ENCODE measurements around the gene ST3GAL4.
"Not testable (repeated sequence)": the region's sequence is repeated elsewhere in the genome, so short reads cannot be mapped to it uniquely, and the experiment has no call there.

The ST3GAL4 gene

DNA sequence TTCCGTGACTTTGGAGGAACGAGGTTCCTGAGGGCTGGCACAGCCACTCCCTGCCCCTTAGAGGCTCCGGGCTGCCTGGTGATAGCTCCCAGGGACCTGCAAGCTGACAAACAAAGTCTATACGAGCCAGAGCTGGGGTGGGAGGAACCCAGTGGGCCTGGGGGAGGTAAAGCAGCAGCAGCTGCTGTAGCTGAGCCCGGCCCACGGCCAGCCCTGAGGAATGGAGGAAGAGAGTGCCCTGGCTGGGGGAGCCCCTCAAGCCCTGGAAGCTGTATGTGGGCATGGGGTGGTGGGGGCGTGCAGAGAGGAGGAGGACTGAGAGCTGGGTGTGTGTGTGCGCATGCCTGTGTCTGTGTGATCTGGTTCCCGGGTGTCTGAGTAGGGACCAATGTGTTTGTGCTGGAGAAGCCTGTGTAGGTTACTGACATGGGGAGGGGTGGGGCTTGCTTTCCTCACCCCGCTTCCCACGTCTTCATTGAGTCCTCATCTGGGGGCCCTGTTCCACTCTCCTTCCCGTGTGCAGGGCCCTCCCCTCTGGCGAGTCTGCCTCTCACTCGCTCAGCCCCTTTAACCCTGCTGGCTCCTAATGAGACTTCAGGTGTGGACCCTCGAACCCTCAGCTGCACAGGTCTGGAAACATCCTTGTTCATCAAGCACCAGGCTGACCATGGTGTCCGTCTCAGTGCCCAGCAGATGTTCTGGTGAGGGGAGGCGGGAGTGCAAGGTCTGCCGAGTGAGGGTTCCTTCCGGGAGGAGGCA, 10.8 kb downstream of the ST3GAL4 start:
- DNase-seq = peak; percentile 11

- not testable (repeated sequence) for DNase-seq
These were observed 11.6 kb downstream of the ST3GAL4 start for GRCh38 chr11:126366823-126367654.

DNA sequence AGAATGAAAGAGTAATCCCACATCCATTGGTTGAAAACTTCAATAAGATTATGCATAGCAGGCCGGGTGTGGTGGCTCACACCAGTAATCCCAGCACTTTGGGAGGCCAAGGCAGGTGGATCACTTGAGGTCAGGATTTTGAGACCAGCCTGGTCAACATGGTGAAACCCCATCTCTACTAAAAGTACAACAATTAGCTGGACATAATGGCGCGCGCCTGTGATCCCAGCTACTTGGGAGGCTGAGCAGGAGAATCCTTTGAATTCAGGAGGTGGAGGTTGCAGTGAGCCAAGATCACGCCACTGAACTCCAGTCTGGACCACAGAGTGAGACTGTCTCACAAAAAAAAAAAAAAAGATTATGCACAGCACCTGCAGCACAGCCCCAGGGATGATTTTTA, 12.3 kb downstream of the ST3GAL4 start:
- not testable (repeated sequence) for DNase-seq

- peak; percentile 86 for DNase-seq
These were observed 13.0 kb downstream of the ST3GAL4 start for GRCh38 chr11:126368336-126369119.

GRCh38 chr11:126370016-126370415, 14.5 kb downstream of the ST3GAL4 start:
- DNase-seq = no peak

GRCh38 chr11:126371595-126371994, 16.1 kb downstream of the ST3GAL4 start:
- no peak for DNase-seq

DNA sequence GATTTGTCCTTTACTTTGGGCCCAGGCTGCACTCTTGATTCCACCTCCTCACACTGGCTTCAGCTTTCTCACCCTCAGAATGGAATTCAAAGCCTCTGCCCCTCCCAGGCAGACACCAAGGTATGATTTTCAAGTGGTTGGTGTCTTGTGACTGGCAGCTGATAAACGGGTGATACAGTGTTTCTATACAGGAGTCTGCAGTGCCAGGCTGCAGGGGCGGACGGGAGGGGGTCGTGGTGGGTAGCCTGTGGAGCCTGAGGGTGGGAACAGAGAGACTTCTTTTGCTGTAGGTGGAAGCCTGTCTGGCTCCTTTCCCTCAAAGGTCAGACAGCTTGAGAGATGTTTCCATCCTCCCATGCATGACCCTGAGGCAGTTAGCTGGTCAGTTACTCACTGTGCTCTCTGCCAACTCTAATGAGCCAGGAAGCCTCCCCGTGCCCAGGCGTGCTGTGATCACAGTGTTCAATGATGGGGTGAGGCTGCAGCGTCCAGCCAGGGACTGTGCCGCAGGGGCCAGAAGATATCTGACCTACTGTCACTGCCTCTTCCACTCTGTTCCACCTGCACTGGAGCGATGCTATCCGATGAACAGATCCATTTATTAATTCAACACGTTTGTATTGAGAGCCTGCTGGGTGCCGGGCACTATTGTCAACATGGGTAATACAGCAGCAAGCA, 18.0 kb downstream of the ST3GAL4 start:
- not testable (repeated sequence) for DNase-seq

DNA sequence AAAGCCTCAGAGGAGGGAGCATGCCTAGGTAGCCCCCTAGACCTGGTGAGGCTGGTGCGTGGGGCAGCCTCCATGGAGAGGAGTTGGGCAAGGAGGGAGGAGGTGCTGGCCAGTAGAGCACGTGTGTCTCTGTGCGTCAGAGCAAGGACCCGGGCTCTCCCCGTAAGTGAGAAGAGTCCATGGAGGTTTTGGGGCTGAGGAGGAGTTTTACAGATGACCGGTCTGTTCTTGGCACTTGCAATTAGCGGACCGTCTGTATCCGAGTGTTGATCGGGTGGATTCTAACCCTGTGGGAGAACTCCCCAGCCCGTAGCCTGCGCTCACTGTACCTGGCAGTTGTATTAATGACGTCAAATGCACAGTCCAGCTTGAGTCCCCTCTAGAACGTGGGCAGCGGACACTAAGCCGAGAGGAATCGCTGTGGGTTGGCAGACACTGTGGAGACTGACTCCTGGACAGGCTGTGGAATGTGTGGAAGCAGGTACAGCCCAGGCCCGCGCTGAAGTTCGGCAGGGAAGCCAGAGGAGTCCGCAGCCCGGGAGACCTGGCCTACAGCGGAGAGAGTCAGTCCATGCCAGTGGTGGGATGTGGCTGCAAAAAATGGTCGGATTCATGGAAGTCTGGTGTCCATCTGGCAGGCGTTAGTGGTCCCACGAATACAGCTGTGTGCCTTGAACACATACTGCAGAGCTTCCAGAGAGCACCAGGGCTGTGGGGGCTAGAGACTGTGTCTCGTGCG, 19.2 kb downstream of the ST3GAL4 start:
- DNase-seq = not testable (repeated sequence)

DNA sequence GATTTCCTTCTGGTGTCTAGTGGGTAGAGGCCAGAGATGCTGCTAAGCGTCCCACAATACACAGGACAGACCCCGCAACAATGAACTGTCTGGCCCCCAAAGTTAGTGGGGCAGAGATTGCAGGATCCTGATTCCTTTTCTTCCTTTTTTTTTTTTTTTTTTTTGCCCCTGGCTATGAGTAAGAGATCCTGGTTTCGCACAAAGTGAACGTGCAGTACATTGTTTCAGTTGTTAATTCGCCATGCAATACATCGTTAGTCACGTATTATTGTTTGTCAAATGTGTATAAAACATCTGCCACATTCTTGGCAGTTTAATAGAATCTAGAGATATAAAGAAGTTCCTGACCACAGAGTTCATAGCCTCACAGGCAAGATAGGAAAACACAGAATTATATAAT, 20.2 kb downstream of the ST3GAL4 start:
- no peak for DNase-seq

DNA sequence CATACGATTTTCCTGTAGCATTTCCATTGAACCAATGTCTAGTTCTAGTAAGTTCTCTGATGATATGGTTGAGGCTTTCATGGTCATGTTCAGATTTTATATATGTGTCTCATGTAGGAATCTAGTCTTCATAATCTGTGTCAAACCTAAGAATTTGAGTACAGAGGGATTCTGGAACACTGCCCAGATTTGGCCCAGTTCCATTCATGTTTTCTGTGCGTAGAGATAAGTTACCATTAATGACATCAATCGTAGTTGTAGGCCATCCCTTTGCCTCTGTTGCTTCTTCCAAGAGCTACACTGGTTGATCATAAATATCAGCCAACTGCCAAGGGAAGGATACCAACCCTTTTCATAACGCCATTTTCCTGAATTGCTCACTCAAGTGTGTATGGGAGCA, 23.3 kb downstream of the ST3GAL4 start:
- DNase-seq = peak; percentile 16

DNA sequence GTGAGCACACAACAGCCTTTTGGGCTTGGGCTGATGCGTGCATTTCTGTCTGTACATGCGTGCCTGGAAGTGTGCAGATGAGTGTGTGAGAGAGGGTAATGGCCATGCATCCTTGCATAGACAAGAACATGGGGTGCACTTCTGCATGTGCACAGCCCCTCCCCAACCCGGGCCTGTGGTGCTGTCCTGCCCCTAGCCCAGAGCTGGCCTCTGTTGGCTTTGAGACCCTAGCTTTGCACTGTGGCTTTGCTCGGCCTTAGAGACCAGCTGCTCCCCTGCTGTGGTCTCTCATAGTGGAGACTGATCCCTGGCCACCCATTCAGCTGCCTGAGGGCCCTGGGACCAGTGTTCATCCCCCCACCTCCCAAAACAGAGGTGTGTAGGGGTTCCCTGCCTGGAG, 25.4 kb downstream of the ST3GAL4 start:
- DNase-seq = no peak

- not testable (repeated sequence) for DNase-seq
These were observed 26.5 kb downstream of the ST3GAL4 start for GRCh38 chr11:126381960-126382359.

DNA sequence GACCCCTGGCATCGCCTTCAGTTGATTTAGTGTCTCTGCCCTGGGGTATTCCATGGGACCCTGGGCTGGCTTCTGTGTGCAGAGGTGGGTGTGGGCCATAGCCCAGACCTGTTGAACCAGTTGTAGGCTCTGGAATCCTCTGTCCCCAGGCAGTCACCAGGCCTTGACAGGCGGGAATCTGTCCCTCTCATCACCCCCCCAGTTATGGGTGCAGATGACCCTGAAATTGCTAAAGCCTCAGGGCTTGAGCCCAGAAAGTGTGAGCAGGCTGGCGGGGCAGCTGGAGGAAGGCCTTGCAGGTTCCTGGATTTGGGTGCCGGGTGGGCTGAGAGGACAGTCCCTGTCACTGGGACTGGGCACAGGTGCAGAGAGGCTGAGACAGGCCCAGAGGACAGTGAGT, 27.2 kb downstream of the ST3GAL4 start:
- not testable (repeated sequence) for DNase-seq

DNA sequence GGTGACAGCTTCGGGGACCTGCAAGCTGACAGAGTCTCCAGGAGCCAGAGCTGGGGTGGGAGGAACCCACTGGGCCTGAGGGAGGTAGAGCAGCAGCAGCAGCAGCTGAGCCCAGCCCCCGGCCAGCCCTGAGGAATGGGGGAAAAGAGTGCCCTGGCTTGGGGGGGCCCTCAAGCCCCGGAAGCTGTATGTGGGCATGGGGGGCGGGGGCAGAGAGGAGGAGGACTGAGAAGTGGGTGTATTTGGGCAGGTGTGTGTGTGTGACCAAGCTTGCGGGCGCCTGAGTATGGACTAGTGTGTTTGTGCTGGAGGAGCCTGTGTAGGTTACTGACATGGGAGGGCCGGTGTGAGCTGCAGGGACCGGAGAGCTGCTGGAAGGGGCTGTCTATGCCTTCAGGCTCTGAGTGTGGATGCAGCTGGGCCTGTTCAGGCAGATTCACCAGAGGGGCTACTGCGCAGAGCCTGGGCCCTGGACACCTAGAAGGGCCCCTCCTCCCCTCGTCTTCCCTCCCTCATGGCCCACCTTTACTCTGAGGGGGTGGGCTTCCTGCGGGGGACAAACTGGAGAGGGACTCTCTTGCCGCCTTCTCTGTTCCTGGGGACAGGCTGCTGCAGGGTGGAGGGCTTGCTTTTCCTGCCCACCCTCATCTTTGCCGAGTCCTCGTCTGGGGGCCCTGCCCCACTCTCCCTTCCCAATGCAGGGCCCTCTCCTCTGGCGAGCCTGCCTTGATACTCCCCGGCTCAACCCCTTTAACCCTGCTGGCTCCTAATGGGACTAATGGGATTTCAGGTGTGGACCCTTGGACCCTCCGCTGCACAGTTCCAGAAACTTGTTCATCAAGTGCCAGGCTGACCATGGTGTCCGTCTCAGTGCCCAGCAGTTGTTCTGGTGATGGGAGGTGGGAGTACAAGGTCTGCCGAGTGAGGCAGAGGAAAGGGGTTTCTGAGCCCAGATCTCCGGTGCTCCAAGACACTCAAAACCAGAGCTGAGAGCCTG, 28.2 kb downstream of the ST3GAL4 start:
- DNase-seq = no peak

DNA sequence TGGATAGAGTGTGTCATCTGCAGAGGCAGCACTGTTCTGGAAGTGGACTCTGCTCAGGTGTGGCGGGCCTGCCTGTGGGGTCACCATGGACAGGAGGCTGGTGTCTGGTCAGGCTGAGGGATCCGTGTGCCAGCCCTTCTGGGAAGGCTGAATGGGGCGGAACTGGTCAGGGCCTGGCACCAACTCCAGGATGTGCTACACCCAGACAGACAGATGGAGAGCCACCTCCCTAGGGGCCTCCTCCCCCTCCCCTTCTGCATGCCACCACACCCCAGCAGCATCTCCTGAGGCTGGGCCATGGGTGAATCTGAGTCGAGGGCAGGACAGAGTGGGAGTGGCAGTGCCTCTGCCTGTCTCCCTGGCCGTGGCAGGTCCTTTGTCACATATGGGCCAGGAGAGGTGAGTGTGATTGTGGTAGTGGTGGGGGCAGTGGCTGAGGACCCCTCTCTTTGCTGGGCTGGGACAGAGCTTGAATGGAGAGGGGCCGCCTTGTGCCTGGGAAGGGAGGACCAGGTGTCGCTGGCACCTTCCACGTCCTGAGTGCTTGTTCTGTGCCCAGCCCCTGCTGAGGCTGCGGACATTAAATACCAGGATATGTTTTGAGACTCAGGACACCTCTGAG, 29.1 kb downstream of the ST3GAL4 start:
- no peak for DNase-seq

DNA sequence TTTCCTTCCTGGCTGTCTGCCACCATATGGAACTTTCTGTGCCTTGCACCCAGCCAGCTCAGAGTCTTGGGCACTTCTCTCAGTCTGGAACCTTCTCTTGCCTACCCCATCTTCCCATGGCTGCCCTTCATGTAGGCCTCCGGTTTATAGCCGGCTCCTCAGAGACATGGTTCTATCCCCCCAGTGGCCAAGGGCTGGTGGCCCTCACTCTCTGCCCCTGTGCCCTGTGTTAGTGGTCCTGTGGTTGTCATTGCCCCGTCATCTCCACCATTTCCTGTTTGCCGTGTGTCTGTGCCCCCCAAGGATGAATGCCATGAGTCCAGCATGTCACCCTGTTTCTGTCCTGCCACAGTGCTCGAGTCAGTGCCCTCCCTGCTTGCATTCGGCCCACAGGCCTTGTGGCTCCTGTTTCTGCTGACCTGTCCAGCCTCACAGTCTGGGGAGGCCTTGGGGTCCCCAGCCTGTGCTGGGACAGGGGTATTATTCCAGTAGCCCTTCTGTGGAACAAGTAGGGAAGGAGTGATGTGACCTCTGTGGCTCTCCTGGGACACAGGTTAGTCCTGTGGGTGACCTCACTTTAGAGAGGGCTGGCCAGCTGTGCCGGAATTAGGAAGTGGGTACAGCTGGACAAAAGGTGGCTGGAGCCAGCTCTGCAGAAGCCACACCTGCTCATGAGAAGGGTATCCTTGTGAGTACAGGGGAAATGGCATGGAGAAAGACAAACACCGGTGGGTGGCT, 30.7 kb downstream of the ST3GAL4 start:
- DNase-seq = no peak

GRCh38 chr11:126386729-126387071, 31.2 kb downstream of the ST3GAL4 start:
- peak; percentile 77 for DNase-seq

GRCh38 chr11:126387857-126388256, 32.4 kb downstream of the ST3GAL4 start:
- DNase-seq = no peak

DNA sequence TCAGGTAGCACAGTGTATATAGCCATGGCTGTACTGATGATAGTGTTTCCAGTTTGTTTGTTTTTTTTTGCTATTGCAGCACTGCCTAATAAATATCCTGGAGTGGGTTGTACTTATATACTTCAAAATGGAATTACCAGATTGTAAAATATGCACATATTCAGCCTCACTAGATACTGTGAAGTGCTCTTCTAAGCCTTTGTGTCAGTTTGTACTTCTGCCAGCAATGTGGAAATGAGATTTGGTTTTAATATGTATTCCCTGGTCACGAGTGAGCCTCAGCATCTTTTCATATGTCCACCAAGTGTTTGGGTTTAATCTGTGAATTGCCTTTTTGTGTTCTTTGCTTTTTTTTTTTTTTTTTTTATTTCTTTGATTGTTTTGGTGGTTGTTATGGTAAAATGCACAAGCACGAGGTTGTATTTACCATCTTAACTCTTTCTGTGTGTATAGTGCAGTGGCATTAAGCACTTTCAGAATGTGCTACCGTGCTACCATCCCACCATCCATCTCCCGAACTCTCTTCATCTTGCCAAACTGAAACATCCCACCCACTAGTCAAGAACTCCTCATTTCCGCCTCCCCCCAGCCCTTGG, 34.9 kb downstream of the ST3GAL4 start:
- no peak for DNase-seq
